Neuronal stem cell (in vitro differentiated cells): ENCODE results near the gene SDC3.

Experiments
- DNase-seq: peaks from one replicate; pipeline ENCODE4 v3.0.0-alpha.2; 2013; ENCODE audit warnings: low spot score
- H2AFZ ChIP-seq: one replicate; pipeline ENCODE4 v1.6.1; 2013; ENCODE audit warnings: mild to moderate bottlenecking, low read length, inconsistent platforms
- H2AK5ac ChIP-seq: 2 replicates; pipeline ENCODE4 v1.6.1; 2013; ENCODE audit warnings: low read depth, mild to moderate bottlenecking, inconsistent platforms, low read length, moderate library complexity, mixed read lengths
- H2BK120ac ChIP-seq: 2 replicates; pipeline ENCODE4 v1.6.1; 2013; ENCODE audit warnings: low read depth, mild to moderate bottlenecking, inconsistent platforms, low read length, moderate library complexity, mixed read lengths
- H2BK12ac ChIP-seq: one replicate; pipeline ENCODE4 v1.6.1; 2013; ENCODE audit warnings: low read length, inconsistent platforms
- H2BK15ac ChIP-seq: 2 replicates; pipeline ENCODE4 v1.6.1; 2013; ENCODE audit warnings: mild to moderate bottlenecking, low read length, inconsistent platforms, mixed read lengths
- H2BK5ac ChIP-seq: one replicate; pipeline ENCODE4 v1.6.1; 2013; ENCODE audit warnings: inconsistent platforms, mild to moderate bottlenecking, low read length, moderate library complexity
- H3K14ac ChIP-seq: one replicate; pipeline ENCODE4 v1.6.1; 2013; ENCODE audit warnings: low read length, inconsistent platforms
- H3K18ac ChIP-seq: 2 replicates; pipeline ENCODE4 v1.6.1; 2013; ENCODE audit warnings: low read length, inconsistent platforms
- H3K23ac ChIP-seq: 2 replicates; pipeline ENCODE4 v1.6.1; 2013; ENCODE audit warnings: low read depth, mild to moderate bottlenecking, mixed read lengths, low read length, inconsistent platforms; ENCODE audit not compliant: poor library complexity
- H3K27ac ChIP-seq: replicated peaks from 3 replicates; pipeline ENCODE4 v1.5.1; 2013; ENCODE audit warnings: low read length, inconsistent platforms
- H3K27me3 ChIP-seq, 3 experiments: 2 replicates each; pipeline ENCODE4 v1.6.1; 2013; ENCODE audit warnings: low read length in 3 of 3, mild to moderate bottlenecking in 2 of 3, inconsistent platforms in 1 of 3, low read depth in 1 of 3, mixed read lengths in 1 of 3, moderate library complexity in 1 of 3; ENCODE audit not compliant: control insufficient read depth in 3 of 3, insufficient read depth in 3 of 3
- H3K36me3 ChIP-seq, 2 donors: replicated peaks in 1 of 2; 2 replicates each; pipeline ENCODE4 v1.6.1; 2013; ENCODE audit warnings: low read length in 2 of 2; ENCODE audit not compliant: control insufficient read depth in 2 of 2, insufficient read depth in 2 of 2
- H3K4ac ChIP-seq: 2 replicates; pipeline ENCODE4 v1.6.1; 2013; ENCODE audit warnings: inconsistent platforms, mild to moderate bottlenecking, low read length, moderate library complexity
- H3K4me1 ChIP-seq, 2 donors: 1 replicate in 1 of 2; 2 replicates in 1 of 2; pipeline ENCODE4 v1.6.1; 2013; ENCODE audit warnings: low read length in 2 of 2, low read depth in 1 of 2; ENCODE audit not compliant: control insufficient read depth in 2 of 2, insufficient read depth in 1 of 2
- H3K4me2 ChIP-seq: one replicate; pipeline ENCODE4 v1.6.1; 2013; ENCODE audit warnings: mild to moderate bottlenecking, low read length, inconsistent platforms; ENCODE audit not compliant: insufficient read depth, poor library complexity, severe bottlenecking
- H3K4me3 ChIP-seq, 2 donors: 2 replicates each; pipeline ENCODE4 v1.5.1; 2013; ENCODE audit warnings: low read length in 2 of 2, mild to moderate bottlenecking in 2 of 2, inconsistent platforms in 1 of 2, moderate library complexity in 1 of 2
- H3K79me1 ChIP-seq: one replicate; pipeline ENCODE4 v1.6.1; 2013; ENCODE audit warnings: low read depth, mild to moderate bottlenecking, inconsistent platforms, low read length, moderate library complexity
- H3K9ac ChIP-seq: one replicate; pipeline ENCODE4 v1.6.1; 2013; ENCODE audit warnings: mild to moderate bottlenecking, low read depth, low read length, inconsistent platforms; ENCODE audit not compliant: poor library complexity
- H3K9me3 ChIP-seq, 2 donors: replicated peaks in 1 of 2; 2 replicates each; pipeline versions ENCODE3 to v1.6.1; 2013; ENCODE audit warnings: low read length in 2 of 2, mild to moderate bottlenecking in 2 of 2, inconsistent platforms in 1 of 2, low read depth in 1 of 2, mixed read lengths in 1 of 2, moderate library complexity in 1 of 2; ENCODE audit not compliant: control insufficient read depth in 2 of 2, insufficient read depth in 1 of 2
- H4K8ac ChIP-seq: one replicate; pipeline ENCODE4 v1.6.1; 2013; ENCODE audit warnings: low read depth, mild to moderate bottlenecking, inconsistent platforms, low read length, moderate library complexity
- H4K91ac ChIP-seq: one replicate; pipeline ENCODE4 v1.6.1; 2013; ENCODE audit warnings: low read length, low read depth, mild to moderate bottlenecking, inconsistent platforms; ENCODE audit not compliant: poor library complexity
- WGBS, 2 donors: extraction: QIAGEN DNeasy Blood & Tissue Kit; methylation state at CpG; one replicate each; pipeline ENCODE4 v1.1.7; 2013; ENCODE audit warnings: missing lambda C conversion rate in 2 of 2, mixed read lengths in 1 of 2; ENCODE audit not compliant: insufficient read length in 2 of 2, insufficient replicate concordance in 1 of 2; ENCODE audit errors: extremely low coverage in 2 of 2; 5-methylcytosine and 5-hydroxymethylcytosine counted together

The SDC3 gene

GRCh38 chr1:30929135-30929889, 20.8 kb upstream of the SDC3 start:
- no peaks in the 10 kb centered on the region for H3K9me3 ChIP-seq
- no peak overlapping the region for H3K9ac ChIP-seq
- H4K8ac ChIP-seq: no peak overlapping the region
- H3K14ac ChIP-seq: no peak overlapping the region
- H3K18ac ChIP-seq: no peak overlapping the region
- no peak overlapping the region for H2AK5ac ChIP-seq
- WGBS, 2 donors: no CpG with 5 or more reads among the region's 6 CpGs
- no peak overlapping the region for H3K4me3 ChIP-seq
- H3K27ac ChIP-seq: no peak overlapping the region
- H3K4me2 ChIP-seq: no peak overlapping the region
- no peak overlapping the region for H2AFZ ChIP-seq
- H2BK12ac ChIP-seq: no peak overlapping the region
- peaks cover 16 to 39% of the 10 kb centered on the region in 2 donors for H3K36me3 ChIP-seq
- H3K27me3 ChIP-seq: no peaks in the 10 kb centered on the region
- no peak overlapping the region for H2BK120ac ChIP-seq
- no peak overlapping the region for H3K4ac ChIP-seq
- peaks cover 3% of the 10 kb centered on the region for H3K79me1 ChIP-seq
- no peak overlapping the region for H3K23ac ChIP-seq
- H4K91ac ChIP-seq: no peak overlapping the region
- no peak overlapping the region for H2BK5ac ChIP-seq
- H3K4me1 ChIP-seq: peaks cover 0 to 2% of the 10 kb centered on the region in 2 donors
- no peak overlapping the region for H2BK15ac ChIP-seq
- no peak for DNase-seq

- Histone ChIP-seq H2BK12ac (no peak overlapping the region), H3K23ac (no peak overlapping the region), H3K27ac (no peak overlapping the region), H2BK120ac (no peak overlapping the region), H3K18ac (no peak overlapping the region), H2AFZ (no peak overlapping the region), H4K91ac (no peak overlapping the region), H3K9me3 (no peaks in the 10 kb centered on the region), H3K4me1 (no peaks in the 10 kb centered on the region), H3K79me1 (peaks cover 3% of the 10 kb centered on the region), H4K8ac (no peak overlapping the region), H2BK15ac (no peak overlapping the region), H3K27me3 (no peaks in the 10 kb centered on the region), H2AK5ac (no peak overlapping the region), H3K14ac (no peak overlapping the region), H3K9ac (no peak overlapping the region), H3K4ac (no peak overlapping the region), H3K4me3 (no peak overlapping the region), H3K4me2 (no peak overlapping the region), H2BK5ac (no peak overlapping the region), H3K36me3 (peaks cover 13 to 33% of the 10 kb centered on the region in 2 donors)
- no CpG with 5 or more reads among the region's 2 CpGs for WGBS, 2 donors
- DNase-seq: no peak
Observed at GRCh38 chr1:30928789-30929134, 20.2 kb upstream of the SDC3 start.

DNA sequence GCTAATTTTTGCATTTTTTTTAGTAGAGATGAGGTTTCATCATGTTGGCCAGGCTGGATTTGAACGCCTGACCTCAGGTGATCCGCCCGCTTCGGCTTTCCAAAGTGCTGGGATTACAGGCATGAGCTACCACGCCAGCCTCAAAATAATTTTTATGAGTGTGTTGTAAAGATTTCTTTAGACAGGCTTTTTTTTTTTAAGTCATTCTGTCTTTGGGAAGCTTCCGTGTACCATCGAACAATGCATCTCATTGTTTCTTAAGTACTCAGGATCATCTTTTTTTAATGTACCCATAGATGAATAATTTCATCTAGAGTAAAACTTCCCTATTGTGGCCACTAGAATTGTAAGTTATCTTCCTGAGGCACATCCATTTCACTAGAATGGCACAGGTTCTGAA, 19.6 kb upstream of the SDC3 start:
- no peak for DNase-seq
- Histone ChIP-seq H3K27me3 (no peaks in the 10 kb centered on the region), H3K4me2 (no peak overlapping the region), H3K23ac (no peak overlapping the region), H3K79me1 (peaks cover 1% of the 10 kb centered on the region), H2BK15ac (no peak overlapping the region), H2BK120ac (no peak overlapping the region), H2AK5ac (no peak overlapping the region), H3K36me3 (peaks cover 7 to 28% of the 10 kb centered on the region in 2 donors), H3K9ac (no peak overlapping the region), H3K9me3 (no peaks in the 10 kb centered on the region), H3K4me3 (no peak overlapping the region), H4K91ac (no peak overlapping the region), H2BK12ac (no peak overlapping the region), H3K18ac (no peak overlapping the region), H3K4me1 (no peaks in the 10 kb centered on the region), H2AFZ (no peak overlapping the region), H4K8ac (no peak overlapping the region), H3K27ac (no peak overlapping the region), H3K4ac (no peak overlapping the region), H2BK5ac (no peak overlapping the region), H3K14ac (no peak overlapping the region)
- no CpG with 5 or more reads among the region's 7 CpGs for WGBS, 2 donors

GRCh38 chr1:30927448-30927847, 18.9 kb upstream of the SDC3 start:
- WGBS, 2 donors: no CpG with 5 or more reads among the region's 3 CpGs
- Histone ChIP-seq H3K36me3 (peaks cover 4 to 21% of the 10 kb centered on the region in 2 donors), H3K4me2 (no peak overlapping the region), H3K4me1 (no peaks in the 10 kb centered on the region), H2BK12ac (no peak overlapping the region), H3K18ac (no peak overlapping the region), H3K4ac (no peak overlapping the region), H4K8ac (no peak overlapping the region), H3K4me3 (no peak overlapping the region), H3K14ac (no peak overlapping the region), H2BK5ac (no peak overlapping the region), H2AFZ (no peak overlapping the region), H2AK5ac (no peak overlapping the region), H3K79me1 (no peaks in the 10 kb centered on the region), H2BK15ac (no peak overlapping the region), H2BK120ac (no peak overlapping the region), H3K9ac (no peak overlapping the region), H3K9me3 (no peaks in the 10 kb centered on the region), H3K27me3 (no peaks in the 10 kb centered on the region), H4K91ac (no peak overlapping the region), H3K23ac (no peak overlapping the region), H3K27ac (no peak overlapping the region)
- DNase-seq: no peak
